Measurements from ENCODE around the gene CCDC92B. TPM values are rescaled to one million over a fixed set of nuclear protein-coding genes. Genes with fewer than 3 reads are reported as not detected.

CCDC92B gene
- total and polyA plus RNA-seq, 8 donors = 0.12 to 1.7 (median 0.48) TPM; not detected in 5

GRCh38 chr17:2778489-2778888 is 29.0 kb upstream of the CCDC92B start:
- intact Hi-C loops (cut with DNase I; ENCODE audit: low total_unique reads) = no loop called here

GRCh38 chr17:2777242-2777867 is 27.9 kb upstream of the CCDC92B start:
- no peak for DNase-seq
- H3K4me3 ChIP-seq = peak overlapping the region; percentile 27 to 44 (median 35)
- 31 to 41% (median 34%) methylated on average over 8 to 11 of the region's 11 CpGs for WGBS, 5 donors
- no peaks in the 10 kb centered on the region for H3K9me3 ChIP-seq
- H3K36me3 ChIP-seq = no peaks in the 10 kb centered on the region
- H3K27ac ChIP-seq = no peak overlapping the region
- TF ChIP-seq POLR2AphosphoS5 (IDR thresholded peaks at IDR 0.05) = no peak
- no peak for TF ChIP-seq EP300 (IDR thresholded peaks at IDR 0.05)
- TF ChIP-seq POLR2A (IDR thresholded peaks at IDR 0.05) = no peak
- no peak for TF ChIP-seq CTCF (IDR thresholded peaks at IDR 0.05)
- peaks cover 5 to 14% (median 11%) of the 10 kb centered on the region in 4 donors for H3K4me1 ChIP-seq
- H3K27me3 ChIP-seq = peaks cover 8 to 85% (median 32%) of the 10 kb centered on the region in 3 donors
- intact Hi-C loops (cut with DNase I; ENCODE audit: low total_unique reads) = no loop called here

More at GRCh38 chr17:2778489-2778888, 29.0 kb upstream of the CCDC92B start:
- Histone ChIP-seq H3K9me3 (peaks cover 0 to 2% (median 0%) of the 10 kb centered on the region in 4 donors), H3K27ac (no peak overlapping the region), H3K4me1 (peaks cover 5 to 14% (median 11%) of the 10 kb centered on the region in 4 donors), H3K36me3 (no peaks in the 10 kb centered on the region), H3K27me3 (peaks cover 8 to 77% (median 32%) of the 10 kb centered on the region in 3 donors), H3K4me3 (no peak overlapping the region)
- no peak for DNase-seq
- WGBS, 5 donors = 59 to 69% (median 62%) methylated on average over 6 of the region's 6 CpGs
- no peak for TF ChIP-seq POLR2AphosphoS5 (IDR thresholded peaks at IDR 0.05)
- TF ChIP-seq EP300 (IDR thresholded peaks at IDR 0.05) = no peak
- TF ChIP-seq POLR2A (IDR thresholded peaks at IDR 0.05) = no peak
- TF ChIP-seq CTCF (IDR thresholded peaks at IDR 0.05) = no peak

GRCh38 chr17:2776589-2777241 is 27.3 kb upstream of the CCDC92B start:
- peak in 1 of 2 donors; percentile 69 for DNase-seq
- H3K27ac ChIP-seq = no peak overlapping the region
- H3K4me1 ChIP-seq = peaks cover 5 to 14% (median 11%) of the 10 kb centered on the region in 4 donors
- TF ChIP-seq POLR2A (IDR thresholded peaks at IDR 0.05) = no peak
- no peak for TF ChIP-seq CTCF (IDR thresholded peaks at IDR 0.05)
- no peak for TF ChIP-seq POLR2AphosphoS5 (IDR thresholded peaks at IDR 0.05)
- WGBS, 5 donors = 1 to 2% (median 1%) methylated on average over 26 to 80 of the region's 80 CpGs
- H3K36me3 ChIP-seq = no peaks in the 10 kb centered on the region
- H3K9me3 ChIP-seq = no peaks in the 10 kb centered on the region
- peaks cover 8 to 92% (median 32%) of the 10 kb centered on the region in 3 donors for H3K27me3 ChIP-seq
- intact Hi-C loops (cut with DNase I; ENCODE audit: low total_unique reads) = no loop called here
- peak overlapping the region; percentile 27 to 44 (median 35) for H3K4me3 ChIP-seq

GRCh38 chr17:2775206-2775605 is 25.8 kb upstream of the CCDC92B start:
- TF ChIP-seq EP300 (IDR thresholded peaks at IDR 0.05) (no peak), POLR2AphosphoS5 (IDR thresholded peaks at IDR 0.05) (no peak), CTCF (IDR thresholded peaks at IDR 0.05) (no peak), POLR2A (IDR thresholded peaks at IDR 0.05) (no peak)
- no peak overlapping the region for H3K27ac ChIP-seq
- peaks cover 5 to 14% (median 11%) of the 10 kb centered on the region in 4 donors for H3K4me1 ChIP-seq
- H3K4me3 ChIP-seq = no peak overlapping the region
- H3K9me3 ChIP-seq = no peaks in the 10 kb centered on the region
- peaks cover 8 to 87% (median 32%) of the 10 kb centered on the region in 3 donors for H3K27me3 ChIP-seq
- DNase-seq = no peak
- 77 to 83% (median 79%) methylated on average over 6 of the region's 6 CpGs for WGBS, 5 donors
- intact Hi-C loops (cut with DNase I; ENCODE audit: low total_unique reads) = no loop called here
- H3K36me3 ChIP-seq = no peaks in the 10 kb centered on the region

Data from stomach (tissue), 9 donors.